ENCODE results near the gene DYNC1I1. TPM values are rescaled to one million over a fixed set of nuclear protein-coding genes. Genes with fewer than 3 reads are reported as not detected.
"Not testable (repeated sequence)": the region's sequence is repeated elsewhere in the genome, so short reads cannot be mapped to it uniquely, and the experiment has no call there.

DYNC1I1 gene
- total RNA-seq, 1 donor from 2014 or later, result 4.4 TPM

GRCh38 chr7:95933618-95934017 is 161.3 kb downstream of the DYNC1I1 start:
- TF ChIP-seq CTCF (IDR thresholded peaks at IDR 0.05; ENCODE audit: unreplicated experiment), result no peak
- peaks cover 3% of the 10 kb centered on the region for H3K9me3 Mint-ChIP-seq
- H3K27me3 Mint-ChIP-seq (ENCODE audit: low read depth), result peaks cover 10% of the 10 kb centered on the region
- H3K36me3 Mint-ChIP-seq, result no peaks in the 10 kb centered on the region
- no peak overlapping the region for H3K27ac Mint-ChIP-seq
- no peaks in the 10 kb centered on the region for H3K4me1 Mint-ChIP-seq
- no peak for DNase-seq (ENCODE audit: low spot score in 2 of 2, unreplicated experiment in 2 of 2)
- no peak overlapping the region for H3K4me3 Mint-ChIP-seq

GRCh38 chr7:95944867-95945266 is 172.5 kb downstream of the DYNC1I1 start:
- not testable (repeated sequence) for H3K4me3 Mint-ChIP-seq
- peaks cover 12% of the 10 kb centered on the region for H3K9me3 Mint-ChIP-seq

GRCh38 chr7:95950698-95951097 is 178.3 kb downstream of the DYNC1I1 start:
- H3K9me3 Mint-ChIP-seq, result no peaks in the 10 kb centered on the region
- H3K27me3 Mint-ChIP-seq (ENCODE audit: low read depth), result peaks cover 12% of the 10 kb centered on the region

More at GRCh38 chr7:95944867-95945266, 172.5 kb downstream of the DYNC1I1 start:
- H3K27ac Mint-ChIP-seq; H3K27me3 Mint-ChIP-seq (ENCODE audit: low read depth); DNase-seq (ENCODE audit: low spot score in 2 of 2, unreplicated experiment in 2 of 2); H3K36me3 Mint-ChIP-seq: not testable (repeated sequence)
- peaks cover 11% of the 10 kb centered on the region for H3K4me1 Mint-ChIP-seq

GRCh38 chr7:95951531-95951930 is 179.2 kb downstream of the DYNC1I1 start:
- Mint-ChIP-seq H3K4me1 (peaks cover 15% of the 10 kb centered on the region), H3K27ac (no peak overlapping the region), H3K9me3 (no peaks in the 10 kb centered on the region), H3K4me3 (no peak overlapping the region), H3K27me3 (ENCODE audit: low read depth) (peaks cover 12% of the 10 kb centered on the region), H3K36me3 (no peaks in the 10 kb centered on the region)
- TF ChIP-seq CTCF (IDR thresholded peaks at IDR 0.05; ENCODE audit: unreplicated experiment), result no peak
- no peak for DNase-seq (ENCODE audit: low spot score in 2 of 2, unreplicated experiment in 2 of 2)

More at GRCh38 chr7:95950698-95951097, 178.3 kb downstream of the DYNC1I1 start:
- Mint-ChIP-seq H3K4me1 (peaks cover 15% of the 10 kb centered on the region), H3K36me3 (no peaks in the 10 kb centered on the region), H3K4me3 (no peak overlapping the region), H3K27ac (no peak overlapping the region)
- TF ChIP-seq CTCF (IDR thresholded peaks at IDR 0.05; ENCODE audit: unreplicated experiment), result no peak
- no peak for DNase-seq (ENCODE audit: low spot score in 2 of 2, unreplicated experiment in 2 of 2)

- peaks cover 15% of the 10 kb centered on the region for H3K4me1 Mint-ChIP-seq
- H3K4me3 Mint-ChIP-seq, result no peak overlapping the region
- no peaks in the 10 kb centered on the region for H3K9me3 Mint-ChIP-seq
- peaks cover 18% of the 10 kb centered on the region for H3K27me3 Mint-ChIP-seq (ENCODE audit: low read depth)
- H3K27ac Mint-ChIP-seq, result no peak overlapping the region
- no peak for DNase-seq (ENCODE audit: low spot score in 2 of 2, unreplicated experiment in 2 of 2)
- no peak for TF ChIP-seq CTCF (IDR thresholded peaks at IDR 0.05; ENCODE audit: unreplicated experiment)
- no peaks in the 10 kb centered on the region for H3K36me3 Mint-ChIP-seq
Measured at GRCh38 chr7:95951997-95952795, 179.8 kb downstream of the DYNC1I1 start.

- TF ChIP-seq CTCF (IDR thresholded peaks at IDR 0.05; ENCODE audit: unreplicated experiment), result no peak
- Mint-ChIP-seq H3K27me3 (ENCODE audit: low read depth) (peaks cover 20% of the 10 kb centered on the region), H3K4me1 (peaks cover 15% of the 10 kb centered on the region), H3K36me3 (no peaks in the 10 kb centered on the region), H3K9me3 (no peaks in the 10 kb centered on the region), H3K27ac (no peak overlapping the region), H3K4me3 (no peak overlapping the region)
- no peak for DNase-seq (ENCODE audit: low spot score in 2 of 2, unreplicated experiment in 2 of 2)
Measured at GRCh38 chr7:95952851-95953250, 180.5 kb downstream of the DYNC1I1 start.

All from mesothelial cell of epicardium (in vitro differentiated cells).